ENCODE results near the gene CDK9. TPM values are rescaled to one million over a fixed set of nuclear protein-coding genes. Genes with fewer than 3 reads are reported as not detected.

CDK9 gene
- total RNA-seq, 6 experiments from 2014 or later = 49.4 to 107 (median 54.5) TPM

GRCh38 chr9:127767410-127767809 is 18.4 kb upstream of the CDK9 start:
- no peak overlapping the region for H3K4me3 ChIP-seq

GRCh38 chr9:127767909-127768331 is 17.9 kb upstream of the CDK9 start:
- peaks cover 0 to 6% (median 3%) of the 10 kb centered on the region in 4 donors for H3K4me1 ChIP-seq
- TF ChIP-seq CTCF (IDR thresholded peaks at IDR 0.05) = no peak
- no peak for TF ChIP-seq POLR2A (IDR thresholded peaks at IDR 0.05)
- intact Hi-C loops (cut with DNase I) = no loop called here
- DNase-seq (no peak), ATAC-seq (no peak)
- H3K36me3 ChIP-seq = no peaks in the 10 kb centered on the region
- no peaks in the 10 kb centered on the region for H3K27me3 ChIP-seq
- H3K4me3 ChIP-seq = no peak overlapping the region
- peak overlapping the region; percentile 1 to 74 (median 40) for H3K27ac ChIP-seq
- H3K9me3 ChIP-seq = no peaks in the 10 kb centered on the region
- WGBS (ENCODE audit: insufficient coverage, low coverage, low lambda C conversion rate, missing lambda C conversion rate) = 51% methylated on average over 5 of the region's 13 CpGs

More at GRCh38 chr9:127767410-127767809, 18.4 kb upstream of the CDK9 start:
- Histone ChIP-seq H3K4me1 (peaks cover 0 to 6% (median 3%) of the 10 kb centered on the region in 4 donors), H3K27ac (peak overlapping the region in 1 of 3 donors; percentile 74), H3K36me3 (no peaks in the 10 kb centered on the region), H3K9me3 (no peaks in the 10 kb centered on the region), H3K27me3 (no peaks in the 10 kb centered on the region)
- DNase-seq (no peak), ATAC-seq (no peak)
- no peak for TF ChIP-seq POLR2A (IDR thresholded peaks at IDR 0.05)
- TF ChIP-seq CTCF (IDR thresholded peaks at IDR 0.05) = no peak
- intact Hi-C loops (cut with DNase I) = no loop called here
- WGBS (ENCODE audit: insufficient coverage, low coverage, low lambda C conversion rate, missing lambda C conversion rate) = 44% methylated on average over 2 of the region's 3 CpGs

GRCh38 chr9:127768698-127769097 is 17.1 kb upstream of the CDK9 start:
- DNase-seq (no peak), ATAC-seq (no peak)
- Histone ChIP-seq H3K27ac (peak overlapping the region in 2 of 3 donors; percentile 40 to 74), H3K27me3 (no peaks in the 10 kb centered on the region), H3K36me3 (no peaks in the 10 kb centered on the region), H3K4me3 (no peak overlapping the region), H3K9me3 (no peaks in the 10 kb centered on the region), H3K4me1 (peaks cover 0 to 6% (median 3%) of the 10 kb centered on the region in 4 donors)
- TF ChIP-seq CTCF (IDR thresholded peaks at IDR 0.05) (no peak), POLR2A (IDR thresholded peaks at IDR 0.05) (no peak)
- WGBS (ENCODE audit: insufficient coverage, low coverage, low lambda C conversion rate, missing lambda C conversion rate) = 56% methylated on average over 5 of the region's 8 CpGs
- intact Hi-C loops (cut with DNase I) = no loop called here

GRCh38 chr9:127769101-127769500 is 16.7 kb upstream of the CDK9 start:
- peak overlapping the region in 1 of 3 donors; percentile 74 for H3K27ac ChIP-seq
- 73% methylated on average over 4 of the region's 5 CpGs for whole genome bisulfite sequencing (ENCODE audit: insufficient coverage, low coverage, low lambda C conversion rate, missing lambda C conversion rate)
- ATAC-seq (no peak), DNase-seq (no peak)
- H3K27me3 ChIP-seq = no peaks in the 10 kb centered on the region
- TF ChIP-seq CTCF (IDR thresholded peaks at IDR 0.05) (no peak), POLR2A (IDR thresholded peaks at IDR 0.05) (no peak)
- peaks cover 0 to 6% (median 3%) of the 10 kb centered on the region in 4 donors for H3K4me1 ChIP-seq
- H3K4me3 ChIP-seq = no peak overlapping the region
- intact Hi-C loops (cut with DNase I) = no loop called here
- H3K9me3 ChIP-seq = no peaks in the 10 kb centered on the region
- no peaks in the 10 kb centered on the region for H3K36me3 ChIP-seq

Measured in right lobe of liver (tissue), 6 donors.